DMS79 treated with DMSO at 0.1 percent for 48 hours (cell line): Measurements from ENCODE around the gene IQSEC1.

Experiments used
- DNase-seq: peaks from one replicate; lab custom pipeline; 2025; lab: John Stamatoyannopoulos, UW

Gene IQSEC1

DNA sequence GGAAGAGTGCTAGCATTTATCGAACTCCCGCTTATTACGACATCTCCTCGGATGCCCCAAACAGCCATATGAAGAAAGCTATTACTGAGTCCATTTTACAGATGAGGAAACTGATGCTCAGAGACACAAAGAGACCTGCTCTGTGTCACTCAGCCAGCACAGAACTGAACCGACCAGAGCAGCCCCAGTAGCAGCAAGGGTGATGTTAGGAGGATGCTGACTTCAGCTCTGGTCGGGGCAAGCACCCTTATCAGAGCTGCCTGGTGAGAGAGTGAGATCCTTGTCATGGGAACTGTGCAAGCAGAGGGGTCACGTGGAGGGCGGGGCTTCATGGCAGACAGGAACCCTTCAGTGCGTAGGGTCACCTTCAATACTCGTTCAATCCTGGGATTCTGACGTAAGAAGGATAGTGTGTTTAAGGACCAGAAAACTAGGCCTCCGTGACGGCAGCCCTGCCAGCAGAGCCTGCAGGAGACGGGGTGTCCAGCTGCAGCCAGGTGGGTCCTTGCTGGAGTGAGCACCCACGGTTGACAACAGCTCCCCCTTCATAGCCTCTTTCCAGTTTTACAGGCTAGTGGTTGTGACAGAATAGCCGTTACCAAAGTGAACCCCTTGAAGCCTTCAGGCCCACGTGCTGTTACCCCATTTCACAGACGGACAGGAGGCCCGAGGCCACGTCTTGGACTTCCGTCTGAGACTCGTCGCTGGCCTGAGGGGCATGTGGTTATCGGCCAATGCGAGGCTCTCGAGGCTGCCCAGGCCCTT lies 12.0 kb upstream of the IQSEC1 start:
- DNase-seq, result no peak

- no peak for DNase-seq
These were observed 10.7 kb upstream of the IQSEC1 start for GRCh38 chr3:13083898-13084297.

DNA sequence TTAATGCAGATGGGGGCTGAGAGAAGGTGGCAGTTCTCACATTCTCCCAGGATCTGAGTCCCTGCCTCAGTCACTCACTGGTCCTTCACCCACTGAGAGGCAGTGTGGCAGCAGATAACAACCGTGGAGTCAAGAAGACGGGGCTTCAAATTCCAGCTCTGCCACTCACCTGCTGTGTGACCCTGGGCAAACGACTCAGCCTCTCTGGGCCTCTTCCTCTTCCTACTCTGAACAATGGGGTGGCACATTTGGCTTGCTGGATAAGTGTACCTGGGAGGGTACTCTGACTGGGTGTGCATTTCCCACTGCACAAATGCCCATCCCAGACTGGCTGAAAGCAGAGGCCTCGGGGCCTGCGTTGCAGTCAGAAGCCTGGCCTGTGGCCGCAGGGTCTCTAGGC lies 10.0 kb upstream of the IQSEC1 start:
- DNase-seq, result no peak

- no peak for DNase-seq
These were observed 9.4 kb upstream of the IQSEC1 start for GRCh38 chr3:13082677-13083076.

GRCh38 chr3:13081603-13082360 lies 8.6 kb upstream of the IQSEC1 start:
- DNase-seq, result no peak

- no peak for DNase-seq
These were observed 7.4 kb upstream of the IQSEC1 start for GRCh38 chr3:13080591-13080990.

- no peak for DNase-seq
These were observed 6.8 kb upstream of the IQSEC1 start for GRCh38 chr3:13080026-13080425.

DNA sequence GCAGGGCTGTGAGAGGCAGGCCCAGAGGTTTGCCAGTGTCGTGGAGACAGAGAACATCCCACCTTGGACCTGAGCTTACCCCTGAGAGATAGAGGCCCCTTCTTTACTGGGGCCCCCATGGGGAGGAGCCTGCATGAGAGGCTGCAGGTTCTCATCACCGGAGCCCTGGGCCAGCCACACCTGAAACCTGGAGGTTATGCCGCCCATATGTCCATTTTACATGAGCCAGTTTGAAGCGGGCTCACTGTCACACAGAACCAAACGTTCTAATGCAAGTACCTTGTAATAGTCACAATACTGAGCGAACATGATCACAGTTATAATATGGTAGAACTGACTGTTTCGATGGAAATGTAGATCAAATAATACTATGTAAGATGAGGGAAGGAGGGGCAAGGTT lies 6.3 kb upstream of the IQSEC1 start:
- no peak for DNase-seq

DNA sequence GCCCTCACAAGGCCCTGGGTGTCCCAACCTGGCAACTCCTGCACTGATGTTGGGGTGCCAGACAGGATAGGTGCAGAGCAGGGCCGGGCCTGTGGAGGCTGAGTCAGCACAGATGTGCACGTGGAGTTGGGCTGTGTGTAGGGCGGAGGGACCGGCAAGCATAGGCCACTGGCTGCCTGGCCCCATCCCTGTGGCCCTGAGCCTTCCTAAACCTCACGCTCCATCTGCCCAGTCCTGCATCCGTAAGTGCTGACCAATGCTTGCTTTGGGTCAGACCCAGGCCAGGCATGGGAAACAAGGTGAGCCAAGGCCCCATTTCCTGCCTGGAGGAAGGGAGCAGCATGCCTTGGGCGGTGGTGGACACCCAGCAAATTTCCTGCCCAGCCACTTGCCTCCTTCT lies 5.8 kb upstream of the IQSEC1 start:
- peak; percentile 1 for DNase-seq

- peak; percentile 39 for DNase-seq
These were observed 5.1 kb upstream of the IQSEC1 start for GRCh38 chr3:13078163-13078905.

DNA sequence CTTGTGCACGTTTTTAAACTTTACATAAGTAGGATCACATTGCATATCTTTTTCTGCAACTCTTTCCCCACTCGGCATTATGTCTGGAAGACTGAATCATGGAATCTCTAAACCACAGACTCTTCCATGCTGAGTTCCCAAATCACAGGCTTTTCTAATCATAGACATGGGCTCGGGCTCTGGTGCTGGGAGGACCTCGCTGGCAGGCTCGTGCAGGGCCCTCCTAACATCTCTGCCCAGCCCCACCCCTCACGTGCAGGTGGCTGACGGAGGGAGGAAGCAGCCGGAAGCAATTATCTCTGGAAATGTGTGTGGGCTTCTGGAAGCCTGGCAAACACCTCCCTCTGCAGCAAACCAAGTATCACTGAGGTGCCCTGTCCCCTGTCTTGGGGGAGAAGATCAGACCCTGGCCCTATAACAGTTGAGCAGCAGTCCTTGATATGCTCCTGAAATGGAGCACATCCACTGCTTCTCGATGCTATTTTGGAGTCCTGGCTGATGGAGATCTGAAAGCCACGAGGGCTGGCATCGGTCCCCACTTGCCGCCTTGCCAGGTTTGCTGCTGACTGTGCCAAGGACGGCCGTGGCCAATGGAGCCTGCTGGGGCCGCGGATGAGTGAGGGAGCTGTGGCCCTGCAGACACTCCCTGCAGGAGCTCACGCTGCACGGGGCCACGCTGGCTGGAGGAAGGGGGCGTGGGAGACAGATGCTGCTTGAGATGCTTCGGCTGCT lies 4.4 kb upstream of the IQSEC1 start:
- DNase-seq, result peak; percentile 39

DNA sequence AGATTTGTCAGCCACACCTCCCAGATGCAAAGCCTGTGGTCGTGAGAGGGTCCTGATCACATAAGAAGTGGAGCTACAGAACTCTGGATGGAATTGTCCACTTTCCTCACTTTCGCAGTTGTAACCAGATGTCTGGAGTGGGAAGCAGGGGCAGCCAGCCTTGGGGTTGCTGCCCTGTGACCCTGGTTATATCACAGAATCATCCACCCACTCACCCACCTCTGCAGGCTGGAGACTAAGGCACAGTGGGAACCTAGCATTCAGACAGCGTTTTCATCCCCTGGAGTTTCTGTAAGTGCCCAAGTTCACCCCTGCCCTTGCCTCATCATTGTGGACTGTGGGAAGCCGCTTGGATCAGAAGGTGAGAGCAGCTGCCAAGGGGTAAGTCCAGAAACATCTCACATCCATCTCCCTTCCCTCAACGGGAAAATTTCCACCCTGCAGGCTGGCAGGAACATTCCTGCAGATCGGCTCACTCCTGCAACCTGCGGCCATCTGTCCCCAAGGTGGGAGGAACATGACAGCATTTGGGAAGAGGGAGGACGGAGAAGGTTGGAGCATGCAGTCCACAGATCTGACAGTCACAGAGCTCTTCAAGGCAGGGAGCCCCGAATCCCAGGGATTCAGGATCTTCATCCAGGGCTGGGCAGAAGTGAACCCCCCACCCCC lies 2.9 kb upstream of the IQSEC1 start:
- DNase-seq, result no peak

DNA sequence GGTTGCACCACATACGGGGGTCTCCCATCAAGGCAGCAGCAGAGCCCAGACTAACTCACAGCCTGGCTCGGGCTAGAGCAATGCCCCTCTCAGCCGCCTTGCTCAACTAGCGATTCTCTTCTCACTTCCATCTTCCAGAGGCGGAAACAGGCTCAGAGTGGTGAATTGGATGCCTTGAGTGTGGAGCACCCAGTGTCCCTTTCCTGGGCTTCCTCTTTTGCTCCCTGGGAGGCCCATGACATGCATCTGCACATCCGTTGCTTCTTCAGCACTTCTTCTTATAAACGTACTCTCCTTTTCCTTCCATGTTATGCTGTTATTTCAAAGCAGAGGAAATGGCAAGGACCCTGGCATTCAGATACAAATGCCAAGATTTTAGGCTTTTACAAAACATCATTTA lies 2.1 kb upstream of the IQSEC1 start:
- no peak for DNase-seq

DNA sequence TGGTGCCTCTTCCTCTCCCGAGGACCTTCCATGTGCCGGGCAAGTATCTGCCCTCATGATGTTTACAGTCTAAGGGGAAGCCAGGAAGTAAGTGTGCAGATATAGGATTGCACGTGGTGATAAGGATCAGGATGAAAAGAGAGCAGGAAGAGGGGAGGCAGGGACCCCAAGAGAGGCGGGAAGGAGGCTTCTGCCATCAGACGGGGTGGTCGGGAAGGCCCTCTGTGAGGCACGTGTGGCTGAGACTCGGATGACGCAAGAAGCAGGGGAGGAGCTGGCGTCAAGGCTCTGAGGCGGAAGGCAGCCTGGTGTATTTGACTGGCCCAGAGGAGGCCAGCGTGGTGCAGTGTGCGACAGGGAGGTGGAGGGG lies 762 bp upstream of the IQSEC1 start:
- DNase-seq, result no peak

GRCh38 chr3:13072600-13073325 lies 466 bp downstream of the IQSEC1 start:
- DNase-seq, result peak; percentile 7

GRCh38 chr3:13072239-13072599 lies 1.0 kb downstream of the IQSEC1 start:
- peak; percentile 18 for DNase-seq

- no peak for DNase-seq
These were observed 1.5 kb downstream of the IQSEC1 start for GRCh38 chr3:13071695-13072094.

- no peak for DNase-seq
These were observed 2.7 kb downstream of the IQSEC1 start for GRCh38 chr3:13070391-13071070.

DNA sequence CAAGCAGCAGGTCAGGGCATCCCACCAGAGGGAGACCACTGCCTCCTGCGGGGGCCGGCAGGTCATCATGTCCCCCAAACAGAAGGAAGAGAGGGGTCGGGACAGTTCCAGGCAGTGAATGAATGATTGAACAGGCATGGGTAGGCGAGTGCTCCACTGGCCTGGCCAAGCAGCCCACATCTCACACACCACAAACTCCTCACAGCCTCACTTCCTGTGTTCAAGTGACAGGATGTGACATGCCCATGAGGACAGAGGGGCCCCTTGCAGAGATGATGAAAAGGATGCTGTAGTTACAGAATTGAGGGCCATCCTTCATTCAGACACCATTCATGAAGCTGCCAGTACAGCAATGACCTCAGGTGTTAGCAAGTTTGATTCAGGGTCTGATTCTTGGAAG lies 3.7 kb downstream of the IQSEC1 start:
- DNase-seq, result no peak

GRCh38 chr3:13068269-13069010 lies 4.8 kb downstream of the IQSEC1 start:
- DNase-seq, result no peak
